ENCODE measurements around the gene HEG1. TPM values are rescaled to one million over a fixed set of nuclear protein-coding genes. Genes with fewer than 3 reads are reported as not detected.

The HEG1 gene
- total and polyA plus RNA-seq, 2 of the 4 experiments (the other 2 are of a cell fraction): 25.6 to 43.4 TPM

GRCh38 chr3:125032683-125033082, 23.1 kb downstream of the HEG1 start:
- Histone ChIP-seq H2AK5ac (ENCODE audit: low read depth, low read length) (no peak overlapping the region; the same call in 1 of the 2 replicates), H4K91ac (ENCODE audit: insufficient read depth, low read depth, low read length) (no peak overlapping the region), H3K79me1 (ENCODE audit: low read depth in 1 of 2, low read length in 2 of 2) (peaks cover 53 to 76% of the 10 kb centered on the region in 2 experiments), H2BK5ac (ENCODE audit: low read depth, low read length, poor library complexity, severe bottlenecking) (no peak overlapping the region), H4K20me1 (ENCODE audit: insufficient read depth, low read length) (peaks cover 66% of the 10 kb centered on the region), H4K8ac (ENCODE audit: low read depth in 2 of 2, low read length in 2 of 2) (no peak overlapping the region), H3K9me1 (ENCODE audit: insufficient read depth, low read length) (peaks cover 29% of the 10 kb centered on the region), H3K4me1 (ENCODE audit: control insufficient read depth, insufficient read depth, low read length) (peaks cover 10% of the 10 kb centered on the region), H4K5ac (ENCODE audit: low read depth, low read length) (no peak overlapping the region), H3K27ac (ENCODE audit: insufficient read depth, low read length) (no peak overlapping the region), H3K14ac (replicated peaks; ENCODE audit: low read depth, low read length) (no peak overlapping the region), H3K23ac (ENCODE audit: low read depth, low read length) (peak overlapping the region; percentile 7; the same call in 1 of the 2 replicates), H3K4me2 (ENCODE audit: low read depth, low read length) (no peak overlapping the region), H3K36me3 (ENCODE audit: control insufficient read depth, insufficient read depth, low read length) (peaks cover 24% of the 10 kb centered on the region), H3K4me3 (ENCODE audit: insufficient read depth, low read depth, low read length) (no peak overlapping the region), H2AFZ (replicated peaks; ENCODE audit: low read length, poor library complexity) (no peak overlapping the region), H3K18ac (ENCODE audit: low read depth, low read length) (no peak overlapping the region), H3K56ac (ENCODE audit: extremely low read depth, insufficient read depth, low read length) (no peak overlapping the region), H3K9ac (ENCODE audit: low read depth, low read length) (no peak overlapping the region), H3K9me3 (ENCODE audit: control insufficient read depth, insufficient read depth, low read length) (no peaks in the 10 kb centered on the region), H3K4ac (ENCODE audit: low read depth, low read length) (no peak overlapping the region), H3K27me3 (ENCODE audit: control insufficient read depth, insufficient read depth, low read length) (no peaks in the 10 kb centered on the region), H2AK9ac (replicated peaks; ENCODE audit: low read depth, low read length, poor library complexity) (no peak overlapping the region), H2BK20ac (ENCODE audit: low read depth, low read length) (no peak overlapping the region), H2BK120ac (ENCODE audit: low read depth, low read length) (no peak overlapping the region), H2BK15ac (ENCODE audit: low read depth, low read length) (no peak overlapping the region)
- POLR2A ChIA-PET (ENCODE audit: unreplicated experiment): no interaction called here
- in situ Hi-C loops (cut with MboI; ENCODE audit: low sequenced_read_pairs): no loop called here
- no peak for TF ChIP-seq RCOR1 (IDR thresholded peaks at IDR 0.05; ENCODE audit: insufficient replicate concordance, low read length)
- TF ChIP-seq MXI1 (IDR thresholded peaks at IDR 0.05; ENCODE audit: borderline replicate concordance, low read depth, low read length): no peak
- TF ChIP-seq FOS (IDR thresholded peaks at IDR 0.05; ENCODE audit: low read depth, low read length): no peak
- TF ChIP-seq SMC3 (IDR thresholded peaks at IDR 0.05; ENCODE audit: low read depth, low read length): no peak
- TF ChIP-seq MAZ (IDR thresholded peaks at IDR 0.05; ENCODE audit: borderline replicate concordance, low read depth, low read length): no peak
- no peak for TF ChIP-seq RFX5 (IDR thresholded peaks at IDR 0.05; ENCODE audit: low read depth, low read length)
- no peak for TF ChIP-seq CEBPB (IDR thresholded peaks at IDR 0.05; ENCODE audit: low read depth, low read length)
- no peak for TF ChIP-seq USF2 (IDR thresholded peaks at IDR 0.05; ENCODE audit: low read depth, low read length)
- no peak for TF ChIP-seq ELK1 (IDR thresholded peaks at IDR 0.05; ENCODE audit: borderline replicate concordance, low read depth, low read length)
- no peak for TF ChIP-seq NFE2L2 (IDR thresholded peaks at IDR 0.05; ENCODE audit: low read depth, low read length)
- TF ChIP-seq BHLHE40 (IDR thresholded peaks at IDR 0.05; ENCODE audit: low read depth, low read length): no peak
- no peak for TF ChIP-seq RAD21 (IDR thresholded peaks at IDR 0.05; ENCODE audit: low read length)
- no peak for TF ChIP-seq CTCF (conservative IDR thresholded peaks at IDR 0.05; ENCODE audit: low read depth, low read length)
- TF ChIP-seq CHD1 (IDR thresholded peaks at IDR 0.05; ENCODE audit: low read depth, low read length): no peak
- ATAC-seq (ENCODE audit: low read depth) (peak; percentile 15; the same call in 1 of the 2 replicates), DNase-seq (no peak)
- CTCF ChIA-PET: no interaction called here
- dilution Hi-C loops (cut with HindIII; ENCODE audit: low sequenced_read_pairs, unreplicated experiment): no loop called here
- BruUV-seq (replicated peaks): no TSS peak
- intact Hi-C loops (cut with micrococcal nuclease): no loop called here
- WGBS, 2 experiments (ENCODE audit: extremely low coverage in 2 of 2, insufficient read length in 1 of 2): no CpG with 5 or more reads among the region's 3 CpGs
